ENCODE data around the gene ITPKC. TPM values are rescaled to one million over a fixed set of nuclear protein-coding genes. Genes with fewer than 3 reads are reported as not detected.

ITPKC gene
- total and polyA plus RNA-seq, 9 of the 15 experiments (the other 6 are each of a cell fraction or from before 2014, with no cell fraction given) = 0.08 to 9.3 (median 5.8) TPM

GRCh38 chr19:40740747-40741146 is 23.8 kb downstream of the ITPKC start:
- Histone ChIP-seq H3K4me1 (replicated peaks in 1 of 2; ENCODE audit: control insufficient read depth in 2 of 2, insufficient read depth in 2 of 2, low read length in 2 of 2) (peaks cover 0 to 42% of the 10 kb centered on the region in 2 experiments; a peak in 3 of 5 replicates), H3K36me3 (ENCODE audit: control insufficient read depth, insufficient read depth, low read length) (peaks cover 36% of the 10 kb centered on the region; the same call in 2 of the 3 replicates), H3K27me3 (ENCODE audit: control insufficient read depth in 2 of 2, insufficient read depth in 2 of 2, low read length in 2 of 2) (no peaks in the 10 kb centered on the region), H3K4me3 (no peak overlapping the region), H3K9me1 (ENCODE audit: control insufficient read depth, insufficient read depth, low read length) (no peaks in the 10 kb centered on the region), H3K9me3 (replicated peaks; ENCODE audit: control insufficient read depth, insufficient read depth, low read depth, low read length) (no peaks in the 10 kb centered on the region), H3K79me2 (ENCODE audit: control insufficient read depth, insufficient read depth, low read length) (no peaks in the 10 kb centered on the region), H4K20me1 (replicated peaks; ENCODE audit: control insufficient read depth, insufficient read depth, low read length) (0 out of 2 replicates have a peak, but pooled peaks cover 3% of the 10 kb centered on the region), H3K4me2 (ENCODE audit: insufficient read depth, low read length) (no peak overlapping the region), H2AFZ (ENCODE audit: low read depth, low read length) (no peak overlapping the region), H3K9ac (ENCODE audit: insufficient read depth in 1 of 2, low read depth in 2 of 2, low read length in 2 of 2) (peak overlapping the region in 1 of 2 experiments; percentile 84; a peak in 1 of 4 replicates), H3K27ac (ENCODE audit: extremely low read depth, low read depth, low read length) (no peak overlapping the region)
- intact Hi-C loops (cut with micrococcal nuclease) (loop anchor here (5.0 kb wide), 1 partner anchor 78 kb away; no protein-coding TSS in a partner anchor), in situ Hi-C loops (cut with MboI) (no loop called here)
- 79% methylated on average over 6 of the region's 6 CpGs for WGBS (ENCODE audit: insufficient coverage, low coverage, missing lambda C conversion rate)
- no TSS peak for BruUV-seq (replicated peaks)
- ChIA-PET CTCF (ENCODE audit: low intra/inter-chr PET ratio) (no interaction called here), POLR2A (interaction anchor here (0.5 to 2.0 kb wide), 6 partner anchors 9 to 410 kb away, joined by 3 to 9 read pairs (median 4); partner anchors contain the start of genes ACTMAP and SNRPA)
- TF ChIP-seq NFATC3 (IDR thresholded peaks at IDR 0.05) (no peak), KLF10 (CRISPR knock-in tag; IDR thresholded peaks at IDR 0.05) (no peak), MED1 (CRISPR knock-in tag; IDR thresholded peaks at IDR 0.05; ENCODE audit: borderline replicate concordance) (no peak), FOXO4 (CRISPR knock-in tag; IDR thresholded peaks at IDR 0.05) (no peak), NRF1 (conservative IDR thresholded peaks at IDR 0.05 in 1 of 2, IDR thresholded peaks at IDR 0.05 in 1 of 2) (no peak), GATAD2B (IDR thresholded peaks at IDR 0.05; ENCODE audit: borderline replicate concordance) (no peak), ZBTB43 (CRISPR knock-in tag; IDR thresholded peaks at IDR 0.05) (no peak), ZBTB11 (CRISPR knock-in tag; IDR thresholded peaks at IDR 0.05) (no peak), TFE3 (CRISPR knock-in tag; IDR thresholded peaks at IDR 0.05) (no peak), SMC3 (conservative IDR thresholded peaks at IDR 0.05; ENCODE audit: insufficient read depth, low read depth, low read length) (no peak)
- no peak for ATAC-seq
- DNase-seq (ENCODE audit: extremely low read depth in 1 of 4, low spot score in 3 of 4) = no peak
- no peak for FAIRE-seq
